CD4-positive, alpha-beta T cell (primary cell): Measurements from ENCODE around the gene CCNA1. TPM values are rescaled to one million over a fixed set of nuclear protein-coding genes. Genes with fewer than 3 reads are reported as not detected.

Experiments used
- ATAC-seq: fragments of 200-7000 bp; cut with Tn5 transposase; one replicate; pipeline ENCODE4 v1.10.0; 2022; ENCODE audit warnings: mild to moderate bottlenecking; ENCODE audit not compliant: poor library complexity
- CTCF ChIA-PET: fragments of 350-600 bp; sonication (Branson Sonifier 250); formaldehyde crosslinking; loops from one replicate; lab custom pipeline; 2021; ENCODE audit warnings: antibody characterized with exemption, inconsistent platforms; lab: Charles Lee
- POLR2A ChIA-PET: fragments of 350-600 bp; sonication (Branson Sonifier 250); formaldehyde crosslinking; loops from one replicate; lab custom pipeline; 2021; ENCODE audit warnings: antibody characterized with exemption, inconsistent platforms; lab: Charles Lee
- DNase-seq, 14 experiments: peaks; one replicate each; pipeline ENCODE4 v3.0.0-alpha.2; 2013 to 2020; ENCODE audit warnings: mixed read lengths in 2 of 14
- H3K27ac ChIP-seq, 2 donors: one replicate each; pipeline versions ENCODE4 v1.5.1 to v1.7.0; 2013; ENCODE audit warnings: low read length in 2 of 2, low read depth in 1 of 2, mild to moderate bottlenecking in 1 of 2
- H3K27me3 ChIP-seq, 2 experiments: 1 replicate in 1 of 2; 2 replicates in 1 of 2; pipeline versions ENCODE4 v1.6.1 to v1.7.0; 2013; ENCODE audit warnings: low read length in 2 of 2, control low read depth in 1 of 2, mild to moderate bottlenecking in 1 of 2, moderate library complexity in 1 of 2; ENCODE audit not compliant: insufficient read depth in 2 of 2, control insufficient read depth in 1 of 2
- H3K36me3 ChIP-seq: one replicate; pipeline ENCODE4 v1.6.1; 2013; ENCODE audit warnings: low read length, control low read depth; ENCODE audit not compliant: insufficient read depth
- H3K4me1 ChIP-seq: one replicate; pipeline ENCODE4 v1.6.1; 2013; ENCODE audit warnings: low read length, control low read depth; ENCODE audit not compliant: insufficient read depth
- H3K4me3 ChIP-seq: one replicate; pipeline ENCODE4 v1.5.1; 2013; ENCODE audit warnings: mild to moderate bottlenecking, low read length, moderate library complexity
- H3K9me3 ChIP-seq, 2 experiments: 1 replicate in 1 of 2; 2 replicates in 1 of 2; pipeline versions ENCODE4 v1.6.1 to v1.7.0; 2013; ENCODE audit warnings: low read length in 2 of 2, mild to moderate bottlenecking in 2 of 2, control low read depth in 1 of 2, moderate library complexity in 1 of 2; ENCODE audit not compliant: control insufficient read depth in 1 of 2, insufficient read depth in 1 of 2
- H3K27ac Mint-ChIP-seq: one replicate; pipeline ENCODE4 v1.8.0; 2020; ENCODE audit warnings: mixed read lengths
- H3K27me3 Mint-ChIP-seq: one replicate; pipeline ENCODE4 v1.8.0; 2021; ENCODE audit warnings: mixed read lengths
- H3K36me3 Mint-ChIP-seq: one replicate; pipeline ENCODE4 v1.8.0; 2021; ENCODE audit warnings: low read depth, mixed read lengths
- H3K4me1 Mint-ChIP-seq: one replicate; pipeline ENCODE4 v1.8.0; 2021; ENCODE audit warnings: low read depth, mixed read lengths
- H3K4me3 Mint-ChIP-seq: one replicate; pipeline ENCODE4 v1.8.0; 2020; ENCODE audit warnings: mild to moderate bottlenecking, mixed read lengths
- H3K9me3 Mint-ChIP-seq: one replicate; pipeline ENCODE4 v1.8.0; 2020; ENCODE audit warnings: mixed read lengths
- intact Hi-C, 2 experiments: fragments of 100-400 bp; cut with DNase I in 1 of 2; cut with micrococcal nuclease in 1 of 2; formaldehyde crosslinking; loops; one replicate each; pipeline versions ENCODE4 v1.15.1 to v1.9.0; 2023 to 2025; cut with DNase I, micrococcal nuclease
- total RNA-seq, 174 experiments: library from RNA in 2 of 174; stranded (reverse) in 2 of 174; gene quantifications; one replicate each; pipeline ENCODE4 v1.2.3 and lab custom pipeline; 2021 to 2026
- TF ChIP-seq, protein P1 (sequence below): fragments of 200-600 bp; IDR thresholded peaks from one replicate; pipeline ENCODE4 v1.8.0; 2022; ENCODE audit warnings: antibody characterized with exemption, mild to moderate bottlenecking

The CCNA1 gene
- total RNA-seq, 2 experiments from 2014 or later = not detected

DNA sequence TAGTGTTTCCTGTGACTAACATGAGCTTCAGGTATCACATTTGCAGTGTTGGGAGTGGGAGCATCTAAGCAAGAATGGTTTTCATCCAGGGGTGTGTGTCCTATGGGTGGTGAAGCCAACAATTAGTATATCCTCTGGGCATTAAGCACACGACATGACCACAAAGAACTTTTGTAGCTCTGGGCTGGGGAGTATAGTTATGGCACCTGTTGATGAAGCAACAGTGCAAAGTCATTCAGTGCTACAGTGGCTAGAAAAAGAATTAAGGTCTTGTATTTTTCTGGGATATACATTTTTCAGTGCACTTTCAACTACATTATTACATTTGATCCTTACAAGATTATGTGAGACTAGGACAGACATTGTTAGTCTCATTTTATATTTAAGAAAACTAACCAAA lies 21.8 kb downstream of the CCNA1 start:
- Histone ChIP-seq H3K4me3 (no peak overlapping the region), H3K27me3 (no peaks in the 10 kb centered on the region), H3K36me3 (no peaks in the 10 kb centered on the region), H3K4me1 (no peaks in the 10 kb centered on the region), H3K9me3 (no peaks in the 10 kb centered on the region), H3K27ac (no peak overlapping the region)
- ATAC-seq (no peak), DNase-seq (no peak)
- no peaks in the 10 kb centered on the region for H3K4me1 Mint-ChIP-seq
- TF ChIP-seq, protein P1, sequence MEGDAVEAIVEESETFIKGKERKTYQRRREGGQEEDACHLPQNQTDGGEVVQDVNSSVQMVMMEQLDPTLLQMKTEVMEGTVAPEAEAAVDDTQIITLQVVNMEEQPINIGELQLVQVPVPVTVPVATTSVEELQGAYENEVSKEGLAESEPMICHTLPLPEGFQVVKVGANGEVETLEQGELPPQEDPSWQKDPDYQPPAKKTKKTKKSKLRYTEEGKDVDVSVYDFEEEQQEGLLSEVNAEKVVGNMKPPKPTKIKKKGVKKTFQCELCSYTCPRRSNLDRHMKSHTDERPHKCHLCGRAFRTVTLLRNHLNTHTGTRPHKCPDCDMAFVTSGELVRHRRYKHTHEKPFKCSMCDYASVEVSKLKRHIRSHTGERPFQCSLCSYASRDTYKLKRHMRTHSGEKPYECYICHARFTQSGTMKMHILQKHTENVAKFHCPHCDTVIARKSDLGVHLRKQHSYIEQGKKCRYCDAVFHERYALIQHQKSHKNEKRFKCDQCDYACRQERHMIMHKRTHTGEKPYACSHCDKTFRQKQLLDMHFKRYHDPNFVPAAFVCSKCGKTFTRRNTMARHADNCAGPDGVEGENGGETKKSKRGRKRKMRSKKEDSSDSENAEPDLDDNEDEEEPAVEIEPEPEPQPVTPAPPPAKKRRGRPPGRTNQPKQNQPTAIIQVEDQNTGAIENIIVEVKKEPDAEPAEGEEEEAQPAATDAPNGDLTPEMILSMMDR = no peak
- H3K9me3 Mint-ChIP-seq = no peaks in the 10 kb centered on the region
- H3K4me3 Mint-ChIP-seq = no peak overlapping the region
- POLR2A ChIA-PET = no interaction called here
- H3K27me3 Mint-ChIP-seq = peaks cover 6% of the 10 kb centered on the region
- intact Hi-C loops = no loop called here
- CTCF ChIA-PET = no interaction called here
- H3K36me3 Mint-ChIP-seq = no peaks in the 10 kb centered on the region
- no peak overlapping the region for H3K27ac Mint-ChIP-seq

DNA sequence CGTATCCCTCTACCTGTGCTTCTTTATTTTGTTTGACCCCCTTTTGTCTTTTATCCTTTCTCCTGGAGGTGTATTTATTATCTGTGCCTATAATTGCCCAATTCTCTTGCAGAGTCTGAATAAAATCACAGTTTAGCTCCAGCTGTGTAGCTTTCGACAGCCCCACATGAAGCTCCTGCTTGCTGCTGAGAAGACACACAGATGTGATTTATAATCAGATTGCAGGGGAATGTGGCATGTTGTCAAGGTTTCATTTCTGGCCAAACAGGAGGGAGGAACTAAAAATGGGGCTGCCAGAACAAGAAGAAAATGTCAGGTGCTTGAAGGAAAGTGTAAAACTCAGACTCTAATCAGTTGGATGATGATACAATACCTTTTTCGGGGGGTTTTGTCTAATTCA lies 22.7 kb downstream of the CCNA1 start:
- ChIA-PET CTCF (no interaction called here), POLR2A (no interaction called here)
- Mint-ChIP-seq H3K4me1 (no peaks in the 10 kb centered on the region), H3K36me3 (no peaks in the 10 kb centered on the region), H3K27me3 (peaks cover 6% of the 10 kb centered on the region), H3K4me3 (no peak overlapping the region), H3K9me3 (no peaks in the 10 kb centered on the region), H3K27ac (no peak overlapping the region)
- Histone ChIP-seq H3K9me3 (no peaks in the 10 kb centered on the region), H3K27ac (no peak overlapping the region), H3K36me3 (no peaks in the 10 kb centered on the region), H3K4me3 (no peak overlapping the region), H3K4me1 (no peaks in the 10 kb centered on the region), H3K27me3 (no peaks in the 10 kb centered on the region)
- DNase-seq = no peak
- ATAC-seq = no peak
- TF ChIP-seq, protein P1 = no peak
- intact Hi-C loops = no loop called here

DNA sequence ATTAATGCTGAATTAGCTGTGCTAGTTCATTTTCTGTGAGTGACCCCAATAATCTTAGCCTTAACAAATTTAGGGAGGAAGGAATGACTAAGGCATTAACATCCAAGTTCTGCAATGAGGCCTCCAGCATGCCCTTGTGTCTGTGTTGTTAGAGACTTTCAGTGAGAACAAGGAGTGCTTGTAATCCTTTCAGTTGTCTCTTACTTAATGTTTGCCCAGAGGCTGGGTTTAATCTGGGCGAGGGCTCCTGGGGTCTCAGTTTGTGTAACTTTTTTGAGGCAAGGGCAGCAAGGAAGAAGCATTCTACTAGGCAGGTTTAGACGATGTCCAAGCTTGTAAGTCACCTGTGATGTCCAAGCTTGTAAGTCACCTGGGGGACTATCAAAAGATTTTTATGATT lies 24.3 kb downstream of the CCNA1 start:
- CTCF ChIA-PET = no interaction called here
- no peak overlapping the region for H3K4me3 Mint-ChIP-seq
- Histone ChIP-seq H3K27me3 (no peaks in the 10 kb centered on the region), H3K4me1 (no peaks in the 10 kb centered on the region), H3K4me3 (no peak overlapping the region), H3K36me3 (no peaks in the 10 kb centered on the region), H3K27ac (no peak overlapping the region), H3K9me3 (no peaks in the 10 kb centered on the region)
- POLR2A ChIA-PET = no interaction called here
- H3K27me3 Mint-ChIP-seq = no peaks in the 10 kb centered on the region
- H3K4me1 Mint-ChIP-seq = no peaks in the 10 kb centered on the region
- TF ChIP-seq, protein P1 = no peak
- no peak overlapping the region for H3K27ac Mint-ChIP-seq
- no peaks in the 10 kb centered on the region for H3K36me3 Mint-ChIP-seq
- intact Hi-C loops = no loop called here
- DNase-seq (no peak), ATAC-seq (no peak)
- no peaks in the 10 kb centered on the region for H3K9me3 Mint-ChIP-seq
